WERI-Rb-1 (cell line): ENCODE measurements around the gene C19orf25.
"Not testable (repeated sequence)": the region's sequence is repeated elsewhere in the genome, so short reads cannot be mapped to it uniquely, and the experiment has no call there.

Experiments used
- DNase-seq: peaks from one replicate; pipeline ENCODE4 v3.0.0-alpha.2; 2020
- H3K27ac ChIP-seq: fragments of 250-450 bp; sonication (Bioruptor Pico); 2 replicates; pipeline ENCODE4 v1.5.1; 2020; ENCODE audit warnings: mild to moderate bottlenecking, moderate library complexity
- H3K27me3 ChIP-seq: fragments of 250-450 bp; sonication (Bioruptor Pico); 2 replicates; pipeline ENCODE4 v1.5.1; 2021; ENCODE audit warnings: mild to moderate bottlenecking, low read depth, moderate library complexity; ENCODE audit not compliant: insufficient read depth, severe bottlenecking
- H3K36me3 ChIP-seq: fragments of 250-450 bp; sonication (Bioruptor Pico); 2 replicates; pipeline ENCODE4 v1.5.1; 2020; ENCODE audit warnings: mild to moderate bottlenecking, moderate library complexity
- H3K4me3 ChIP-seq: 2 replicates; pipeline ENCODE4 v1.5.1; 2011; ENCODE audit warnings: low read depth, mild to moderate bottlenecking, control low read depth, low read length
- H3K9me3 ChIP-seq: fragments of 250-450 bp; sonication (Bioruptor Pico); 2 replicates; pipeline ENCODE4 v1.5.1; 2021; ENCODE audit warnings: mild to moderate bottlenecking, moderate library complexity; ENCODE audit not compliant: severe bottlenecking
- TF ChIP-seq, protein P1 (sequence below): IDR thresholded peaks from 2 replicates; pipeline ENCODE4 v1.5.1; 2011; ENCODE audit warnings: low read depth, mild to moderate bottlenecking, control low read depth, inconsistent platforms, low read length

C19orf25 gene

DNA sequence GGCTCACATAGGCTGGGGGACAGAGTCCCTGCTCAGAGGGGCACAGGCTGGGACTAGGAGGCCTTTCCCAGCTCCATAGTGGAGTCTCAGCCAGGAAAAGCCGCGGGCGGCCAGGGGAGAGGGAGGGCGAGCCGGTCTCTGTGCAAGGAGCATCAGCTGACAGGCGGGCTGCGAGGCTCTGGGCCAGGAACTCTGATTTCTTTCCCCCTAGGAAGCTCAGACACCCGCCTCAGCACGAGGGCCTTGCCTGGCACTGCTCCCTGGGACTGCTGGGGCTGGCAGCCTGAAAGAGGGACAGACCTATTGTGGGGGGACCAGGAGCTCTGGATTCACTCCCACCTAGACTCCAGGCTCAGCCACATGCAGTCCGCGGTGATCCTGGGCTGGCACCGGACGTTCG lies 42.6 kb upstream of the C19orf25 start:
- H3K36me3 ChIP-seq, result no peaks in the 10 kb centered on the region
- peaks cover 9% of the 10 kb centered on the region for H3K27me3 ChIP-seq
- TF ChIP-seq, protein P1, sequence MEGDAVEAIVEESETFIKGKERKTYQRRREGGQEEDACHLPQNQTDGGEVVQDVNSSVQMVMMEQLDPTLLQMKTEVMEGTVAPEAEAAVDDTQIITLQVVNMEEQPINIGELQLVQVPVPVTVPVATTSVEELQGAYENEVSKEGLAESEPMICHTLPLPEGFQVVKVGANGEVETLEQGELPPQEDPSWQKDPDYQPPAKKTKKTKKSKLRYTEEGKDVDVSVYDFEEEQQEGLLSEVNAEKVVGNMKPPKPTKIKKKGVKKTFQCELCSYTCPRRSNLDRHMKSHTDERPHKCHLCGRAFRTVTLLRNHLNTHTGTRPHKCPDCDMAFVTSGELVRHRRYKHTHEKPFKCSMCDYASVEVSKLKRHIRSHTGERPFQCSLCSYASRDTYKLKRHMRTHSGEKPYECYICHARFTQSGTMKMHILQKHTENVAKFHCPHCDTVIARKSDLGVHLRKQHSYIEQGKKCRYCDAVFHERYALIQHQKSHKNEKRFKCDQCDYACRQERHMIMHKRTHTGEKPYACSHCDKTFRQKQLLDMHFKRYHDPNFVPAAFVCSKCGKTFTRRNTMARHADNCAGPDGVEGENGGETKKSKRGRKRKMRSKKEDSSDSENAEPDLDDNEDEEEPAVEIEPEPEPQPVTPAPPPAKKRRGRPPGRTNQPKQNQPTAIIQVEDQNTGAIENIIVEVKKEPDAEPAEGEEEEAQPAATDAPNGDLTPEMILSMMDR, result no peak
- no peaks in the 10 kb centered on the region for H3K9me3 ChIP-seq
- no peak overlapping the region for H3K4me3 ChIP-seq
- no peak for DNase-seq
- H3K27ac ChIP-seq, result no peak overlapping the region

DNA sequence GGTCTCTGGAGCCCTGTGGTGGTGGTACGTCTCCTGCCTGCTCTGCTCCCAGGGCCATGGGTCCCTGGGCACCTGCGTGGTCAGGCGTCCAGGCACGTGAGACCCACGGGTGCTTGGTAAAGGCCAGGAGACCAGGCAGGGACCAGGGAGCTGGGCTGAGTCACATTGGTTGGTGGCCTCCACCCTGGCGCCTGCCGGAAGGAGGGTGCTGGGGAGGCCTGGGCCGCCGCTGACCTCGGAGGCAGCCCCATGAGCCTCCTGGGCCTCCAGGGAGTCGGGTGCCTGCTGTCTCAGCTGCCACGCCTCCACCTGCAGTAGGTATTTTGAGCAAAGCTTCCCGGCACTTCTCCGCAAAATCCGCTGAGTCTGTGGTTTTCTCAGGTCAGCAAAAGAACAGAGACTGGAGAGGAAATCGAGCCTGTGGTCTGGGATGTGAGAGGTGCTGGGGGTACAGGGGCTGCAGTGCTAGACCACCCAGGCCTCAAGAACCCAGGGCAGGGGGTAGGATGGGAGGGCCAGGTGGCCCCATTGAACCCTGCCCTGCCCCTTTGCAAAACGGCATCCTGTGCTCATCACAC lies 41.3 kb upstream of the C19orf25 start:
- Histone ChIP-seq H3K36me3 (no peaks in the 10 kb centered on the region), H3K27me3 (peaks cover 9% of the 10 kb centered on the region), H3K4me3 (no peak overlapping the region), H3K9me3 (no peaks in the 10 kb centered on the region), H3K27ac (no peak overlapping the region)
- TF ChIP-seq, protein P1, result no peak
- no peak for DNase-seq

DNA sequence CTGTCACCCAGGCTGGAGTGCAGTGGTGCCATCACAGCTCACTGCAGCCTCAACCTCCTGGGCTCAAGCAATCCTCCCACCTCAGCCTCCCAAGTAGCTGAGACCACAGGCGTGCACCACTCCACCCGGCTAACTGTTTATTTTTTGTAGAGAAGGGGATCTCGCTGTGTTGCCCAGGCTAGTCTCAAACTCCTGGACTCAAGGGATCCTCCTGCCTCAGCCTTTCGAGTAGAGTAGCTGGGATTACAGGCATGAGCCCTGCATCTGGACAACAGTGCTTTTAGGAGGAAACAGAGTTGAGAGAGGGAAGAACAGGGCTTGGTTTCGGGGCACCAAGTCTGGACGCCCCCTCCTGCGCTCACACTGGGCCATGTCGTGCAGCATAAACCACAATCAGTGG lies 40.8 kb upstream of the C19orf25 start:
- not testable (repeated sequence) for H3K27ac ChIP-seq, H3K9me3 ChIP-seq, H3K36me3 ChIP-seq, H3K27me3 ChIP-seq, DNase-seq, H3K4me3 ChIP-seq

DNA sequence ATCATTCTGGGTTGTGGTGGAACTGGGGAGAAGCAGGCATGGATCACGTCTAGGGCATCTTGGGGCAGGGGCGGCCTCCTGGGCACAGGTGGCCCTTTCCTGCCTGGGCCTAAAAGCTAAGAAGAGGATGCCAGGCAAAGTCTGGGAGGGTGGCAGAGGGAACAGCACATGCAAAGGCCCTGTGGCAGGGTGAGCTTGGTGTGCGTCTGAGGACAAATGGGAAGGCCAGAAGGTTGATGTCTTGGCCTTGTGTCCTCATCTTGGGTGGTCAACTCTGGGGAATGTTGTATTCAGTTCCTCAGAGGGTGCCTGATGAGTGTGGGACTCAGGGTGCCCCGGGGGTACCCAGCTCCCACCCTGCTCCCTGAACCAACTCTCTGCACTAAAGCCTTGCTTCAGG lies 39.5 kb upstream of the C19orf25 start:
- Histone ChIP-seq H3K4me3 (no peak overlapping the region), H3K9me3 (no peaks in the 10 kb centered on the region), H3K27me3 (peaks cover 2% of the 10 kb centered on the region), H3K27ac (no peak overlapping the region), H3K36me3 (no peaks in the 10 kb centered on the region)
- TF ChIP-seq, protein P1, result no peak
- DNase-seq, result no peak

DNA sequence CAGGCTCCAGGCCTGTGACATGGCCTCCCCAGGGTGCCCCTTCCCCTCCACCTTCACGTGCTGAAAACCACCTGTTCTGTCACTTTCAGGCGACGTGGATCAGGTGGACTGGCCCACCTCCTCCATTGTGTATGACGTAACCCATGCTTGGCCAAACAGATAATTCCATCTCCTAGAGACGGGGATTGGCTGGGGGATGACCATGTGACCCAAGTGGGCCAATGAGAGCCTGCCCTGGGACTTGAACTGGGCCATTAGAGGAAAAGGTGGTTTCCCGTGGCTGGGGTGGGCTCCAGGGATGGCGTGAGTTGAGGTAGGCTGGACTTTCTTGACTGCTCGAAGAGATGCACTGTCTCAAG lies 37.4 kb upstream of the C19orf25 start:
- H3K27ac ChIP-seq, result no peak overlapping the region
- H3K9me3 ChIP-seq, result no peaks in the 10 kb centered on the region
- H3K27me3 ChIP-seq, result peaks cover 3% of the 10 kb centered on the region
- H3K36me3 ChIP-seq, result no peaks in the 10 kb centered on the region
- no peak overlapping the region for H3K4me3 ChIP-seq
- TF ChIP-seq, protein P1, result no peak
- no peak for DNase-seq

DNA sequence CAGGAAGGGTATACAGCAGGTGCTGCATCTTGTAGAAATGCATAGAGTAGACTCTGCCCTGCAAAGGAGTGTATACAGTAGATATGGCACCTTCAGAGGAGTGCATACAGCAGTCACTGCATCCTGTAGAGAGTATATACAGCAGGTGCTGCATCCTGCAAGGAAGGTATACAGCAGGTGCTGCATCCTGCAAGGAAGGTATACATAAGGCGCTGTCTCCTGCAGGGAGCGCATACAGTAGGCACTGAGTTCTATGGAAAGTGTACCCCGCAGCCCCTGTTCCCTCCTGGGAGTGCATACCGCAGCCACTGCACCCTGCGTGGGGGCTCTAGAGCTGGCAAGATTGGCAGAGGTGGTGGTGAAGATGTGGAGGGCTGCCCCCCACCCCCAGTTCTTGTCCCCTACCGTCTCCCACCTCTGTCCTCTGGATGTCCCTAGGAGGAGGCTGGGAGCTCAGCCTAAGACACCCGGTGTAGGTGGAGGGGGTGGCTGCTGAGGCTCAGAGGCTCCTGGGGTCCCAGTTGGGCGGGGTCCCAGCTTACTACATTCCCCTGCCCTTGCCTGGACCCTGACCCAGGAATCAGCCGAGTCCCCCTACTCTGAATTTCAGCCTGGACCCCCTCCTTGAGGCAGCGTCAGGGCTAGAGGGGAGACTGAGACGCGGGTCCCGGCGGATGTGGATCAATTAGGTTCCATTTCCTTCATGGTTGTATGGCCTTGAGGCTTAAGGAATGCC lies 36.1 kb upstream of the C19orf25 start:
- TF ChIP-seq, protein P1, result no peak

More for the DNA sequence above, 36.1 kb upstream of the C19orf25 start:
- no peak overlapping the region for H3K4me3 ChIP-seq
- no peak overlapping the region for H3K27ac ChIP-seq
- no peak for DNase-seq
- no peaks in the 10 kb centered on the region for H3K36me3 ChIP-seq
- no peaks in the 10 kb centered on the region for H3K9me3 ChIP-seq
- peaks cover 3% of the 10 kb centered on the region for H3K27me3 ChIP-seq
